Psoas muscle (tissue), 8 donors: ENCODE data around the gene MXRA7. TPM values are rescaled to one million over a fixed set of nuclear protein-coding genes. Genes with fewer than 3 reads are reported as not detected.
A peak's percentile ranks its signal among the peaks of the same experiment; 100 is the strongest.

Experiments
- ATAC-seq, 4 donors: fragments of 200-7000 bp; cut with Tn5 transposase; one replicate each; pipeline ENCODE4 v1.9.1; 2020; ENCODE audit warnings: moderate library complexity in 3 of 4, mild to moderate bottlenecking in 2 of 4
- DNase-seq, 2 donors: peaks; one replicate each; pipeline ENCODE4 v3.0.0-alpha.2; 2020
- H3K27ac ChIP-seq: fragments of 200-600 bp; one replicate; pipeline ENCODE4 v1.8.0; 2022
- H3K27me3 ChIP-seq, 3 donors: fragments of 200-600 bp in 1 of 3; one replicate each; pipeline versions ENCODE4 v1.6.1 to v1.8.0; 2013 to 2022; ENCODE audit warnings: low read length in 2 of 3, mild to moderate bottlenecking in 2 of 3, moderate library complexity in 1 of 3; ENCODE audit not compliant: insufficient read depth in 3 of 3
- H3K36me3 ChIP-seq, 2 donors: fragments of 200-600 bp in 1 of 2; one replicate each; pipeline versions ENCODE4 v1.6.1 to v1.8.0; 2013 to 2022; ENCODE audit warnings: low read depth in 1 of 2, mild to moderate bottlenecking in 1 of 2, moderate library complexity in 1 of 2; ENCODE audit not compliant: insufficient read depth in 1 of 2
- H3K4me1 ChIP-seq: fragments of 200-600 bp; one replicate; pipeline ENCODE4 v1.8.0; 2022
- H3K4me3 ChIP-seq: fragments of 200-600 bp; one replicate; pipeline ENCODE4 v1.8.0; 2022; ENCODE audit warnings: mild to moderate bottlenecking
- H3K9me3 ChIP-seq: fragments of 200-600 bp; one replicate; pipeline ENCODE4 v1.8.0; 2022
- CTCF ChIP-seq: fragments of 200-600 bp; IDR thresholded peaks from one replicate; pipeline ENCODE4 v1.8.0; 2022; ENCODE audit warnings: antibody characterized with exemption
- WGBS, 3 donors: extraction: QIAGEN DNeasy Blood & Tissue Kit; methylation state at CpG; one replicate each; pipeline versions ENCODE4 v1.1.6 to v1.1.7; 2013; 5-methylcytosine and 5-hydroxymethylcytosine counted together
- intact Hi-C, 2 donors: fragments of 100-400 bp; cut with DNase I; formaldehyde crosslinking; loops; one replicate each; pipeline versions ENCODE4 v1.11.0 to v1.14.2; 2022
- polyA plus RNA-seq, 3 donors: library from polyadenylated mRNA; stranded (reverse); fragments of 200-250 nt; gene quantifications; one replicate each; pipeline ENCODE4 v1.2.3, GENCODE V29; 2013
- total RNA-seq, 4 donors: library from RNA; stranded (reverse); fragmentation: NEBNext Ultra II Directional in 2 of 4; extraction: Animal tissue kit (Norgen Biotek cat#: 25700) in 2 of 4; gene quantifications; one replicate each; pipeline versions ENCODE4 v1.2.1 to v1.2.4, GENCODE V29; 2021 to 2023
- donor health status: healthy with polysubstance abuse.
- donor health status: DM: no; HTN: no; CAD: no; lungs with moderate emphysema.
- donor health status: Bipolar disorder and iron deficiency.
- donor health status: healthy.
- donor health status: DM: yes; HTN: yes; CAD: no.
- donor health status: DM: no; HTN: no; CAD: no.
- donor health status: DM: no; HTN: no; CAD: no.
- donor health status: DM: yes; HTN: yes; CAD: no.

Gene MXRA7
- total and polyA plus RNA-seq, 7 donors, result 34.6 to 75.1 (median 43.2) TPM

- ATAC-seq, result no peak
- Histone ChIP-seq H3K4me1 (peaks cover 42% of the 10 kb centered on the region), H3K36me3 (peaks cover 6 to 89% of the 10 kb centered on the region in 2 donors), H3K4me3 (peak overlapping the region; percentile 15), H3K27ac (no peak overlapping the region), H3K9me3 (no peaks in the 10 kb centered on the region), H3K27me3 (no peaks in the 10 kb centered on the region)
- no peak for TF ChIP-seq CTCF
- WGBS, 3 donors, result 84 to 91% (median 88%) methylated on average over 10 of the region's 10 CpGs
- intact Hi-C loops, result no loop called here
- no peak for DNase-seq
These were observed 10.7 kb upstream of the MXRA7 start for GRCh38 chr17:76721463-76721862.

GRCh38 chr17:76720941-76721340, 10.2 kb upstream of the MXRA7 start:
- Histone ChIP-seq H3K36me3 (peaks cover 6 to 95% of the 10 kb centered on the region in 2 donors), H3K4me1 (peaks cover 45% of the 10 kb centered on the region), H3K27me3 (no peaks in the 10 kb centered on the region), H3K4me3 (no peak overlapping the region), H3K27ac (no peak overlapping the region), H3K9me3 (no peaks in the 10 kb centered on the region)
- intact Hi-C loops, result no loop called here
- ATAC-seq (no peak), DNase-seq (no peak)
- 86 to 94% (median 88%) methylated on average over 9 of the region's 9 CpGs for WGBS, 3 donors
- no peak for TF ChIP-seq CTCF

GRCh38 chr17:76720211-76720610, 9.4 kb upstream of the MXRA7 start:
- no peak overlapping the region for H3K4me3 ChIP-seq
- 81 to 88% (median 87%) methylated on average over 9 of the region's 9 CpGs for WGBS, 3 donors
- no peak for ATAC-seq
- no peaks in the 10 kb centered on the region for H3K27me3 ChIP-seq
- intact Hi-C loops, result no loop called here
- no peak for DNase-seq
- H3K4me1 ChIP-seq, result peaks cover 49% of the 10 kb centered on the region
- no peaks in the 10 kb centered on the region for H3K9me3 ChIP-seq
- TF ChIP-seq CTCF, result no peak
- peaks cover 6 to 99% of the 10 kb centered on the region in 2 donors for H3K36me3 ChIP-seq
- no peak overlapping the region for H3K27ac ChIP-seq

- Histone ChIP-seq H3K4me3 (no peak overlapping the region), H3K4me1 (peaks cover 45% of the 10 kb centered on the region), H3K9me3 (no peaks in the 10 kb centered on the region), H3K27me3 (no peaks in the 10 kb centered on the region), H3K27ac (no peak overlapping the region), H3K36me3 (peaks cover 8 to 97% of the 10 kb centered on the region in 2 donors)
- DNase-seq, result no peak
- intact Hi-C loops, result no loop called here
- 84 to 90% (median 85%) methylated on average over 16 of the region's 16 CpGs for WGBS, 3 donors
- ATAC-seq, result no peak
- TF ChIP-seq CTCF, result no peak
These were observed 7.8 kb upstream of the MXRA7 start for GRCh38 chr17:76718516-76718915.

- DNase-seq, result peak in 1 of 2 donors; percentile 26
- ATAC-seq, result no peak
- H3K4me3 ChIP-seq, result no peak overlapping the region
- 63 to 73% (median 64%) methylated on average over 6 of the region's 6 CpGs for WGBS, 3 donors
- H3K9me3 ChIP-seq, result no peaks in the 10 kb centered on the region
- intact Hi-C loops, result no loop called here
- peaks cover 8 to 91% of the 10 kb centered on the region in 2 donors for H3K36me3 ChIP-seq
- no peaks in the 10 kb centered on the region for H3K27me3 ChIP-seq
- H3K27ac ChIP-seq, result peak overlapping the region; percentile 89
- TF ChIP-seq CTCF, result no peak
- peaks cover 42% of the 10 kb centered on the region for H3K4me1 ChIP-seq
These were observed 6.1 kb upstream of the MXRA7 start for GRCh38 chr17:76716839-76717215.
